WERI-Rb-1 (cell line): Measurements from ENCODE around the gene ZBTB20.

Experiments used
- DNase-seq: peaks from one replicate; pipeline ENCODE4 v3.0.0-alpha.2; 2020
- H3K27ac ChIP-seq: fragments of 250-450 bp; sonication (Bioruptor Pico); 2 replicates; pipeline ENCODE4 v1.5.1; 2020; ENCODE audit warnings: mild to moderate bottlenecking, moderate library complexity
- H3K27me3 ChIP-seq: fragments of 250-450 bp; sonication (Bioruptor Pico); 2 replicates; pipeline ENCODE4 v1.5.1; 2021; ENCODE audit warnings: mild to moderate bottlenecking, low read depth, moderate library complexity; ENCODE audit not compliant: insufficient read depth, severe bottlenecking
- H3K36me3 ChIP-seq: fragments of 250-450 bp; sonication (Bioruptor Pico); 2 replicates; pipeline ENCODE4 v1.5.1; 2020; ENCODE audit warnings: mild to moderate bottlenecking, moderate library complexity
- H3K4me3 ChIP-seq: 2 replicates; pipeline ENCODE4 v1.5.1; 2011; ENCODE audit warnings: low read depth, mild to moderate bottlenecking, control low read depth, low read length
- H3K9me3 ChIP-seq: fragments of 250-450 bp; sonication (Bioruptor Pico); 2 replicates; pipeline ENCODE4 v1.5.1; 2021; ENCODE audit warnings: mild to moderate bottlenecking, moderate library complexity; ENCODE audit not compliant: severe bottlenecking
- TF ChIP-seq, protein P1 (sequence below): IDR thresholded peaks from 2 replicates; pipeline ENCODE4 v1.5.1; 2011; ENCODE audit warnings: low read depth, mild to moderate bottlenecking, control low read depth, inconsistent platforms, low read length

The ZBTB20 gene

DNA sequence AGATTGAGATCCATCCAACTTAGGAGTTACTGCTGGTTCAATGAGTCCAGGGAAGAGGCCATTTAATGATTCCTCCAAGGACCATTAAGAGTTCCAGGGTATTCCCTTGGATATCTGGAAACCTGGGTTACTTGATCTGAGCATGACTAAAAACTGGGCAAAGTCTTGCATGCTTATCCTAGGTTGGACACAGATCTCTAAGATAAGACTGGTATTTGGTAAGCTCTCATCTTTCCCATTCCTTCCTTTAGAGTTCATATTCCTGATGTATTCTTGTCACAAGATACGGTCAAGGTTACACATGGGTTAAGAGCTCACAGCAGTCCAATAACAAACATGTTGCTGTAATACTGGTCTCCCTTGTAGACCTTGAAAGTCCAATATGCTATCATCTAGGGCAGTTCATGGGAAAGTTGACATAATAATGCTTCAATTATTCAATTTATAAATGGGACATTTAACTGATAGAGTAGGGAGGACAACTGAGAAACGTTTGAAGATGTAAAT is 551.5 kb downstream of the ZBTB20 start:
- TF ChIP-seq, protein P1, sequence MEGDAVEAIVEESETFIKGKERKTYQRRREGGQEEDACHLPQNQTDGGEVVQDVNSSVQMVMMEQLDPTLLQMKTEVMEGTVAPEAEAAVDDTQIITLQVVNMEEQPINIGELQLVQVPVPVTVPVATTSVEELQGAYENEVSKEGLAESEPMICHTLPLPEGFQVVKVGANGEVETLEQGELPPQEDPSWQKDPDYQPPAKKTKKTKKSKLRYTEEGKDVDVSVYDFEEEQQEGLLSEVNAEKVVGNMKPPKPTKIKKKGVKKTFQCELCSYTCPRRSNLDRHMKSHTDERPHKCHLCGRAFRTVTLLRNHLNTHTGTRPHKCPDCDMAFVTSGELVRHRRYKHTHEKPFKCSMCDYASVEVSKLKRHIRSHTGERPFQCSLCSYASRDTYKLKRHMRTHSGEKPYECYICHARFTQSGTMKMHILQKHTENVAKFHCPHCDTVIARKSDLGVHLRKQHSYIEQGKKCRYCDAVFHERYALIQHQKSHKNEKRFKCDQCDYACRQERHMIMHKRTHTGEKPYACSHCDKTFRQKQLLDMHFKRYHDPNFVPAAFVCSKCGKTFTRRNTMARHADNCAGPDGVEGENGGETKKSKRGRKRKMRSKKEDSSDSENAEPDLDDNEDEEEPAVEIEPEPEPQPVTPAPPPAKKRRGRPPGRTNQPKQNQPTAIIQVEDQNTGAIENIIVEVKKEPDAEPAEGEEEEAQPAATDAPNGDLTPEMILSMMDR = no peak
- Histone ChIP-seq H3K36me3 (no peaks in the 10 kb centered on the region), H3K9me3 (no peaks in the 10 kb centered on the region), H3K27ac (no peak overlapping the region), H3K27me3 (peaks cover 5% of the 10 kb centered on the region), H3K4me3 (no peak overlapping the region)
- no peak for DNase-seq

DNA sequence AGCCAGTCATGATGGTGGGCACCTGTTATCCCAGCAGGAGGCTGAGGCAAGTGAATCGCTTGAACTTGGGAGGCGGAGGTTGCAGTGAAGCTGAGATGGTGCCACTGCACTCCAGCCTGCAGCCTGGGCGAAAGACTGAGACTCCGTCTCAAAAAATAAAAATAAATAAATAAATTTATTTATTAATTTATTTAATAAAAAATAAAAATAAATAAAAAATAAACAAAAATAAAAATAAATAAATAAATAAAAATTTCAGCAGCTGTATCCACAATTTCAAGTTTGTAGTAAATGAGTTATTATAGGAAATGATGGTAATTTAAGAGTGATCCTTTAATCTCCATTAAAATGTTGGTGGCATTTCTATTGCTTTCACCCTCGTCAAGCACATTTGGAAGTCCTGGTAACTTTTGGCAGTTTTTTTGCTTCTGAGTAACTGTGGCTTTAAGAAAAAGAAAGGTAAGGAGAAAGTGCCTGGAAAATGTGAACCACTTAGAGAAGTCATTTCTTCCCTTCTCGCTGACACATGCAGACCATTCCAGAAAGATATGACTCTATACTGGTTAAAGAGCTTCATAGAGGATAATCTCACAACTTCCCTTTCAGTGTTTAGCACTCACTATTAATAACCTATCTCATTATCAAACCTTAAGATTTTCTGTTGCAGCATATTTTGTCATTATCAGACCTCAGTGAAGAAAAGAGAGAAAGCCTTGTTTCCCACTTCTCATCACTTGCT is 556.6 kb downstream of the ZBTB20 start:
- Histone ChIP-seq H3K27me3 (peaks cover 5% of the 10 kb centered on the region), H3K27ac (no peak overlapping the region), H3K9me3 (no peaks in the 10 kb centered on the region), H3K36me3 (no peaks in the 10 kb centered on the region), H3K4me3 (no peak overlapping the region)
- DNase-seq = no peak
- TF ChIP-seq, protein P1 = no peak

DNA sequence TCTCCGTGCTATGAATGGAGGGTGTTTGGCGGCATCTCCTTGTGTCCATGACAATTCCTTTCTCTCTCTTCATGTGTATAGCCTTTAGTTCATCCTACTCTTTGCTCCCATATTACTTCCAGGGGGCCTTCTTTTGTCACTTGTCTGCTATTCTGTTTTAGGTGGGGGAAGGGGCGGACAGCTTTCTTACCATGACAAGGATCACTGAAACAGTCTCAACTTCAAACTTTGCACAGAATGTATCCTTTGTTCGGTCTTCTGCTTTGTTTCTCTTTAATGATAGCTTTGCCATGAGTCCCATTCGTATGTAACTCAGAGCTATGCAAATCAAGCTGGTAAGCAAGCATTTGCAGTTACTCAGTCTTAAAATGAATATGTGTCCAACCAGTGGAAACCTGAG is 559.1 kb downstream of the ZBTB20 start:
- no peak for DNase-seq
- TF ChIP-seq, protein P1 = no peak

DNA sequence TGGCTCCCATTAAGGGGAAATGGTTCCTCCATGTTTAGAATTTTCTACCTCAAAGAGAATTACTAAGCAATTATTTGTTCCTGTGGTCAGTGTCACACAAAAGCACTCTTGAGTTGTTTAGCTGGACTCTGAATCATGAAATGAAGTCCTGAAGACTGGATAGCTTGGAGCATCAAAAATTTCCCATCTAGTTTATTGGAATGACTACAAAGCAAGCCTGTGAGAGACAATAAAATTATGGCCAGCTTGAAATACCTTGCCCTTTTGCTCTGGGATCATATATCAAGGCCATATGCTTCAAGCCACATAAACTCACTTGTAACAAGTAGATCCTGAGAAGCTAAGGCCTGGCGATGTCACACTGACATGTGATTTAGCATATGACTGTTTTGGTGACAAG is 561.0 kb downstream of the ZBTB20 start:
- TF ChIP-seq, protein P1 = no peak
- Histone ChIP-seq H3K36me3 (no peaks in the 10 kb centered on the region), H3K27ac (no peak overlapping the region), H3K27me3 (no peaks in the 10 kb centered on the region), H3K4me3 (no peak overlapping the region), H3K9me3 (no peaks in the 10 kb centered on the region)
- no peak for DNase-seq

More for the DNA sequence above, 559.1 kb downstream of the ZBTB20 start:
- Histone ChIP-seq H3K27me3 (peaks cover 5% of the 10 kb centered on the region), H3K4me3 (no peak overlapping the region), H3K27ac (no peak overlapping the region), H3K9me3 (no peaks in the 10 kb centered on the region), H3K36me3 (no peaks in the 10 kb centered on the region)

DNA sequence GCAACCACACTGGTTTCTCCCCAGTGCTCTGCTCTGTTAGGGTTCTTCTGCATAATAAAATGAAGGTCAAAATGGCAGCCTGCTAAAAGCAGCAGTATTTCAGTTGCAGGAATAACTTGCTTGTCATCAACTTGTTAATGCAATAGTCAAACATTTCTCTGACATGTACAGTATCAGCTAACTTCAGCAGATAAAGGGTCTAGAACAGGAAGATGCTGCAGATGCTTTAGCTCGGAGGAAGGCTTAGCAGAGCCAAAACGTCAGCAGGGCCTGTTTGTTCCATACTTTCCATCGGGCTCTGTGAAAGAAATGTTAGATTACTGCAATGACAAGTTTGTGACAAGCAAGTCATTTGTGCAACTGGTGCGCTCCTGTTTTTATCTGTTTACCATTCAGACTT is 561.4 kb downstream of the ZBTB20 start:
- DNase-seq = no peak
- Histone ChIP-seq H3K27ac (no peak overlapping the region), H3K4me3 (no peak overlapping the region), H3K9me3 (no peaks in the 10 kb centered on the region), H3K36me3 (no peaks in the 10 kb centered on the region), H3K27me3 (no peaks in the 10 kb centered on the region)
- TF ChIP-seq, protein P1 = no peak
